Tibial artery (tissue), 4 donors: ENCODE data around the gene PTF1A.
A peak's percentile ranks its signal among the peaks of the same experiment; 100 is the strongest.

Experiments used
- DNase-seq, 2 donors: peaks; one replicate each; pipeline ENCODE4 v3.0.0-alpha.2; 2019
- H3K27ac ChIP-seq, 2 donors: fragments of 200-600 bp; sonication (generic) in 1 of 2; 1 replicate in 1 of 2; 2 replicates in 1 of 2; pipeline ENCODE4 v1.5.1; 2018 to 2019; ENCODE audit warnings: mild to moderate bottlenecking in 1 of 2
- H3K27me3 ChIP-seq, 2 donors: fragments of 200-600 bp; sonication (generic) in 1 of 2; one replicate each; pipeline versions ENCODE4 v1.5.1 to v1.6.0; 2016 to 2019
- H3K36me3 ChIP-seq, 3 donors: fragments of 200-600 bp; sonication (generic) in 2 of 3; one replicate each; pipeline ENCODE4 v1.5.1; 2016 to 2019; ENCODE audit warnings: mild to moderate bottlenecking in 2 of 3
- H3K4me1 ChIP-seq, 4 donors: fragments of 200-600 bp; sonication (generic) in 2 of 4; 1 replicate in 3 of 4; 2 replicates in 1 of 4; pipeline ENCODE4 v1.5.1; 2016 to 2019
- H3K4me3 ChIP-seq, 2 donors: fragments of 200-600 bp; sonication (generic) in 1 of 2; 1 replicate in 1 of 2; 2 replicates in 1 of 2; pipeline ENCODE4 v1.5.1; 2018 to 2019; ENCODE audit warnings: mild to moderate bottlenecking in 2 of 2
- H3K9me3 ChIP-seq, 3 donors: fragments of 200-600 bp; sonication (generic) in 1 of 3; one replicate each; pipeline ENCODE4 v1.5.1; 2016 to 2019
- CTCF ChIP-seq, 2 experiments: fragments of 200-600 bp in 1 of 2; fragments of 450-650 bp in 1 of 2; IDR thresholded peaks; one replicate each; pipeline ENCODE4 v1.5.1; 2017 to 2019; ENCODE audit warnings: antibody characterized with exemption in 2 of 2, mild to moderate bottlenecking in 1 of 2, moderate library complexity in 1 of 2
- intact Hi-C: fragments of 100-400 bp; cut with DNase I; formaldehyde crosslinking; loops from one replicate; pipeline ENCODE4 v1.15.0; 2023; ENCODE audit warnings: low total_unique reads

The PTF1A gene

GRCh38 chr10:23157691-23158369, 34.3 kb upstream of the PTF1A start:
- TF ChIP-seq CTCF (IDR thresholded peaks at IDR 0.05): no peak
- peaks cover 0 to 11% of the 10 kb centered on the region in 2 donors for H3K27me3 ChIP-seq
- H3K4me1 ChIP-seq: peaks cover 0 to 3% (median 0%) of the 10 kb centered on the region in 4 donors
- H3K9me3 ChIP-seq: no peaks in the 10 kb centered on the region
- no peak overlapping the region for H3K4me3 ChIP-seq
- no peak overlapping the region for H3K27ac ChIP-seq
- no peak for DNase-seq
- intact Hi-C loops: no loop called here
- no peaks in the 10 kb centered on the region for H3K36me3 ChIP-seq

- no peak for DNase-seq
- Histone ChIP-seq H3K4me1 (peaks cover 0 to 3% (median 0%) of the 10 kb centered on the region in 4 donors), H3K36me3 (no peaks in the 10 kb centered on the region), H3K27ac (no peak overlapping the region), H3K4me3 (no peak overlapping the region), H3K27me3 (peaks cover 0 to 11% of the 10 kb centered on the region in 2 donors), H3K9me3 (no peaks in the 10 kb centered on the region)
- TF ChIP-seq CTCF (IDR thresholded peaks at IDR 0.05): peak; percentile 44 to 58
- intact Hi-C loops: no loop called here
Measured at GRCh38 chr10:23158370-23158769, 33.7 kb upstream of the PTF1A start.

DNA sequence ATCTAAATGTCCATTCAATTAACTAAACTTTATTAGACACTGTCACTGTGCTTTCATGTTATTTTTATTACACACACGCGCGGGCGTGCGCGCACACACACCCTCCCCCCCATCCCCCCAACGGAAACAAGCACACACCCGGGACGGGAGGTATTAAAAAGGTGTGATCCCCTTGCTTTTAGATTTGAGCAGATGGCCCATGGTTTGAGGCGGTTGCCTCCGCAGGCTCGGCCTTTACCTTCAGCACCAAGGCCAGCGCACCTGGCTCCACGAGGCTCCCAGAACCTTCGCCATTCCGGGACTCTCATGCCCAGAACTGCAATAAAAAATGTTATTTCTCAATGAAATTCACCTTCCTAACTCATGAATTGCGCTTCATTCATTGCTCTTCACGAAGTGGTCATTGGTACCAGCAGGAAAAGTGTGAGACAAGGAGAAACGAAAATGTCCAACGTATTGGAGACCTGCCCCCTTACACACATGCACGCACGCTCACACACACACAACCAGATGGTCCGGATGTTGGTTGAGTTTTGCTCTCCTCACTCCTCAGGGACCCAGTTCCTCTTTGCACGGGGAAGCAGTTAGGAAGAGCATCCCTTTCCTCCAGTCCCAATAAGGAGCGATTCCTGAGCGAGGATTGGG, 20.8 kb upstream of the PTF1A start:
- Histone ChIP-seq H3K36me3 (no peaks in the 10 kb centered on the region), H3K27me3 (peaks cover 0 to 57% of the 10 kb centered on the region in 2 donors), H3K4me3 (no peak overlapping the region), H3K9me3 (peaks cover 0 to 4% (median 0%) of the 10 kb centered on the region in 3 donors), H3K4me1 (peaks cover 0 to 20% (median 15%) of the 10 kb centered on the region in 4 donors), H3K27ac (no peak overlapping the region)
- intact Hi-C loops: no loop called here
- no peak for DNase-seq
- no peak for TF ChIP-seq CTCF (IDR thresholded peaks at IDR 0.05)

GRCh38 chr10:23172429-23173213, 19.5 kb upstream of the PTF1A start:
- intact Hi-C loops: no loop called here
- Histone ChIP-seq H3K4me1 (peaks cover 0 to 20% (median 15%) of the 10 kb centered on the region in 4 donors), H3K36me3 (no peaks in the 10 kb centered on the region), H3K27ac (no peak overlapping the region), H3K9me3 (peaks cover 0 to 4% (median 0%) of the 10 kb centered on the region in 3 donors), H3K27me3 (peaks cover 0 to 61% of the 10 kb centered on the region in 2 donors), H3K4me3 (no peak overlapping the region)
- DNase-seq: no peak
- TF ChIP-seq CTCF (IDR thresholded peaks at IDR 0.05): no peak

DNA sequence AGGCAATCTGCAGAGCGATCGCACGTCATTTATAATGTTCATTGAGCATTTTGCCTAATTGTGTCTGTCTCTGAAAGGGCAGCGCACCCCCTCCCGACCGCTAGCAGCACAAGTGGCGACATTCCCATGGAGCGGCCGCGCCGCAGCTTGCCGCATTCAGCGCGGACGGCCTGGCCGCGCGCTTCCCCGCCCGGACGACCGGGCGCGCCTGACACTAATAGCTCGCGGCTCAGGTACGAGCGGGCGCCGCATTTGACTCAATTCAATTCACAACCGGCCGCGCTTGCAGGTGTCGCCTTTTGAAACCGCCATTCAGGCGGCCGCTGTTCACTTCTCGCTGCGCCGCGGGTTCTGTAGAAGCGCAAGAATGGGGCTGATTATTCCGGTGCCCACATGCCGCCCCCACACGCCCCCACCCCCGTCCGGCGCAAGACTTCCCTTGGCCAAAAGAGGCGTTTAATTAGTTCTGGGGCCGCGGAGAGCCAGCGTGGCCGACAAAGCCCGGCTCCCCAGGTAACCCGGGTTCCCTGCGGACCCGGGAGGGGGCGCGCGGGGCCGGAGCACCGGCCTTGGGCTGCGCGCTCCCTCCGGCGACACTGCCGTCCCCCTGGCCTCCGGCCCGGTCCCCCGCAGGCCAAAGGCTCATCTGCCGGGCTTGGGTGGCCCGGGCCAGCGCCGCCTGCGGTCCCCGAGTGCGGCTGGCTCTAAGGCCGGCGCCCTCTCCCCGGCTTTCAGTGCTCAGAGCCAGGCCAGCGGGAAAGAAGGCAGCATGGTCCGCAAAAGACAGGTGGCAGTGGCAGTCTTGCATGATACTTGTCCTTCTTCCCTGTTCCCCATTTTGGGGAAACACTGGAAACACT, 18.7 kb upstream of the PTF1A start:
- intact Hi-C loops: no loop called here
- peaks cover 0 to 4% (median 0%) of the 10 kb centered on the region in 3 donors for H3K9me3 ChIP-seq
- peaks cover 0 to 61% of the 10 kb centered on the region in 2 donors for H3K27me3 ChIP-seq
- H3K4me3 ChIP-seq: no peak overlapping the region
- TF ChIP-seq CTCF (IDR thresholded peaks at IDR 0.05): no peak
- no peaks in the 10 kb centered on the region for H3K36me3 ChIP-seq
- peaks cover 0 to 20% (median 15%) of the 10 kb centered on the region in 4 donors for H3K4me1 ChIP-seq
- H3K27ac ChIP-seq: no peak overlapping the region
- DNase-seq: no peak
